Measurements from ENCODE around the gene GSTCD. TPM values are rescaled to one million over a fixed set of nuclear protein-coding genes. Genes with fewer than 3 reads are reported as not detected.

Gene GSTCD
- total and polyA plus RNA-seq, 9 of the 15 experiments (the other 6 are each of a cell fraction or from before 2014, with no cell fraction given) = 4.5 to 36.3 (median 16.0) TPM

DNA sequence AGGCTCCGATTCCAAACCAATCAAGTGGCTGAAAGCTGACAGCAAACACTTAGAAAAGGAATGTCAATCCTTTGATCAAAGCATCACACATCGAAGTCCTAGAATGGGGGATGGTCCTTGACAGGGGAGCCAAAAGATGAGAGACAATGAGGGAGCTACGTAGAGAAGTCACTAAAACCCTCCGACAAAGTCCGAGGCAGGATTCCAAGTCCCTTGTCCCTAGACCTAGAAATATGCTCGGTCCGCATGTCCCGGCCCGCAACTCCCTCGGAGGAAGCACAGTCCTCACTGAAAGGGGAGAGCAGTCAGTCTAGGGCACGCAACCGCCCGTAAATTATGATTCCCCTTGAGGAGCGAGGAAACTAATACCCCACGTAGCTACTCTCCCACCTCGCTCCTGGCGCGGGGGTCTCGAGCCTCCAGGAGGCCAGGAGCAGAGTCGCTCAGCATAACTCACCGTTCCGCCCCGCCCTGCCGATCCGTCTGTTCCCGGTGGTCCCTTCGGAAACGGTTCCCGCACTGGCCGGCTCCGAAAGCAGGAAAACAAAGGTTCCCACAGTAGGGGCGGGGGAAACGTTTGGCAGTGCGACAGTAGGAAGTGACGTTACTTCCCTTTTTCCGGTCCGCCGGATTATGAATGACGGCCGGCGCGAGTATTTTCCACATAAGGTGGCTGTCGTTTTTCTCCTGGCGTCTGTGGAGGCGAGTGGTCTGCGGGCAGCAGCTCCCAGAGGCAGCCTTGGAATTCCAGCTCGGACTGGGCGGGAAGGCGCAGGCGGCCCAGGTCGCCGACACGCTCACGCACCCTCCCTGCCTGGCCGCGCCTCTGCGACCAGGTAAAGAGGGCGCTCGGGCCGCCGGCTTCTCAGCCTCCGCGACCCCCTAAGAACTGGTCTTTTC lies at the start of gene GSTCD, which contains the start of gene INTS12 (continued):
- TF ChIP-seq, protein P1, sequence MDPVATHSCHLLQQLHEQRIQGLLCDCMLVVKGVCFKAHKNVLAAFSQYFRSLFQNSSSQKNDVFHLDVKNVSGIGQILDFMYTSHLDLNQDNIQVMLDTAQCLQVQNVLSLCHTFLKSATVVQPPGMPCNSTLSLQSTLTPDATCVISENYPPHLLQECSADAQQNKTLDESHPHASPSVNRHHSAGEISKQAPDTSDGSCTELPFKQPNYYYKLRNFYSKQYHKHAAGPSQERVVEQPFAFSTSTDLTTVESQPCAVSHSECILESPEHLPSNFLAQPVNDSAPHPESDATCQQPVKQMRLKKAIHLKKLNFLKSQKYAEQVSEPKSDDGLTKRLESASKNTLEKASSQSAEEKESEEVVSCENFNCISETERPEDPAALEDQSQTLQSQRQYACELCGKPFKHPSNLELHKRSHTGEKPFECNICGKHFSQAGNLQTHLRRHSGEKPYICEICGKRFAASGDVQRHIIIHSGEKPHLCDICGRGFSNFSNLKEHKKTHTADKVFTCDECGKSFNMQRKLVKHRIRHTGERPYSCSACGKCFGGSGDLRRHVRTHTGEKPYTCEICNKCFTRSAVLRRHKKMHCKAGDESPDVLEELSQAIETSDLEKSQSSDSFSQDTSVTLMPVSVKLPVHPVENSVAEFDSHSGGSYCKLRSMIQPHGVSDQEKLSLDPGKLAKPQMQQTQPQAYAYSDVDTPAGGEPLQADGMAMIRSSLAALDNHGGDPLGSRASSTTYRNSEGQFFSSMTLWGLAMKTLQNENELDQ (CRISPR knock-in tag; IDR thresholded peaks at IDR 0.05; ENCODE audit: borderline replicate concordance) = no peak
- TF ChIP-seq DPF2 (IDR thresholded peaks at IDR 0.05) (no peak; the same call in 1 of the 2 replicates), ZNF197 (CRISPR knock-in tag; IDR thresholded peaks at IDR 0.05; ENCODE audit: low read depth) (no peak), MTA1 (IDR thresholded peaks at IDR 0.05; ENCODE audit: borderline replicate concordance) (peak; percentile 68; the same call in 1 of the 2 replicates), GTF2F1 (IDR thresholded peaks at IDR 0.05; ENCODE audit: low read depth, low read length) (peak; percentile 92), ATF7 (IDR thresholded peaks at IDR 0.05) (peak; percentile 90), POLR2G (IDR thresholded peaks at IDR 0.05; ENCODE audit: low read depth, low read length) (peak; percentile 90), ZC3H8 (IDR thresholded peaks at IDR 0.05) (0 out of 2 replicates have a peak, but pooled peaks have one; percentile 74), STAT5A (IDR thresholded peaks at IDR 0.05; ENCODE audit: borderline replicate concordance, low read length) (peak; percentile 61; the same call in 1 of the 2 replicates), ZBTB1 (CRISPR knock-in tag; IDR thresholded peaks at IDR 0.05; ENCODE audit: borderline replicate concordance, low read depth) (peak; percentile 94), FOSL1 (tag; conservative IDR thresholded peaks at IDR 0.05) (peak; percentile 42), ZNF384 (IDR thresholded peaks at IDR 0.05; ENCODE audit: low read depth, low read length) (peak; percentile 76), TRIM24 (IDR thresholded peaks at IDR 0.05) (peak; percentile 18 to 99; a peak in 2 of 4 replicates), POLR2AphosphoS2 (IDR thresholded peaks at IDR 0.05; ENCODE audit: low read length) (no peak), POLR2B (IDR thresholded peaks at IDR 0.05; ENCODE audit: low read depth, partially characterized antibody) (peak; percentile 90), SMAD2 (IDR thresholded peaks at IDR 0.05; ENCODE audit: low read depth, low read length) (no peak), BACH1 (tag; IDR thresholded peaks at IDR 0.05) (no peak), ETS2 (tag; IDR thresholded peaks at IDR 0.05; ENCODE audit: borderline replicate concordance, poor library complexity, severe bottlenecking) (no peak), NFE2 (IDR thresholded peaks at IDR 0.05; ENCODE audit: low read depth) (no peak), SPI1 (IDR thresholded peaks at IDR 0.05; ENCODE audit: borderline replicate concordance, low read depth, low read length) (no peak), ZNF174 (CRISPR knock-in tag; IDR thresholded peaks at IDR 0.05) (no peak), RAD51 (IDR thresholded peaks at IDR 0.05; ENCODE audit: borderline replicate concordance, low read depth) (no peak)
- TF ChIP-seq, protein P2, sequence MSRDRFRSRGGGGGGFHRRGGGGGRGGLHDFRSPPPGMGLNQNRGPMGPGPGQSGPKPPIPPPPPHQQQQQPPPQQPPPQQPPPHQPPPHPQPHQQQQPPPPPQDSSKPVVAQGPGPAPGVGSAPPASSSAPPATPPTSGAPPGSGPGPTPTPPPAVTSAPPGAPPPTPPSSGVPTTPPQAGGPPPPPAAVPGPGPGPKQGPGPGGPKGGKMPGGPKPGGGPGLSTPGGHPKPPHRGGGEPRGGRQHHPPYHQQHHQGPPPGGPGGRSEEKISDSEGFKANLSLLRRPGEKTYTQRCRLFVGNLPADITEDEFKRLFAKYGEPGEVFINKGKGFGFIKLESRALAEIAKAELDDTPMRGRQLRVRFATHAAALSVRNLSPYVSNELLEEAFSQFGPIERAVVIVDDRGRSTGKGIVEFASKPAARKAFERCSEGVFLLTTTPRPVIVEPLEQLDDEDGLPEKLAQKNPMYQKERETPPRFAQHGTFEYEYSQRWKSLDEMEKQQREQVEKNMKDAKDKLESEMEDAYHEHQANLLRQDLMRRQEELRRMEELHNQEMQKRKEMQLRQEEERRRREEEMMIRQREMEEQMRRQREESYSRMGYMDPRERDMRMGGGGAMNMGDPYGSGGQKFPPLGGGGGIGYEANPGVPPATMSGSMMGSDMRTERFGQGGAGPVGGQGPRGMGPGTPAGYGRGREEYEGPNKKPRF (IDR thresholded peaks at IDR 0.05; ENCODE audit: low read depth, low read length) = no peak
- TF ChIP-seq, protein P3, sequence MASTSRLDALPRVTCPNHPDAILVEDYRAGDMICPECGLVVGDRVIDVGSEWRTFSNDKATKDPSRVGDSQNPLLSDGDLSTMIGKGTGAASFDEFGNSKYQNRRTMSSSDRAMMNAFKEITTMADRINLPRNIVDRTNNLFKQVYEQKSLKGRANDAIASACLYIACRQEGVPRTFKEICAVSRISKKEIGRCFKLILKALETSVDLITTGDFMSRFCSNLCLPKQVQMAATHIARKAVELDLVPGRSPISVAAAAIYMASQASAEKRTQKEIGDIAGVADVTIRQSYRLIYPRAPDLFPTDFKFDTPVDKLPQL (IDR thresholded peaks at IDR 0.05; ENCODE audit: extremely low read depth, insufficient read length) = peak; percentile 70
